ENCODE data around the gene CMKLR1.

GRCh38 chr12:108335349-108336119 lies 3.6 kb downstream of the CMKLR1 start:
- TF ChIP-seq, protein P1, sequence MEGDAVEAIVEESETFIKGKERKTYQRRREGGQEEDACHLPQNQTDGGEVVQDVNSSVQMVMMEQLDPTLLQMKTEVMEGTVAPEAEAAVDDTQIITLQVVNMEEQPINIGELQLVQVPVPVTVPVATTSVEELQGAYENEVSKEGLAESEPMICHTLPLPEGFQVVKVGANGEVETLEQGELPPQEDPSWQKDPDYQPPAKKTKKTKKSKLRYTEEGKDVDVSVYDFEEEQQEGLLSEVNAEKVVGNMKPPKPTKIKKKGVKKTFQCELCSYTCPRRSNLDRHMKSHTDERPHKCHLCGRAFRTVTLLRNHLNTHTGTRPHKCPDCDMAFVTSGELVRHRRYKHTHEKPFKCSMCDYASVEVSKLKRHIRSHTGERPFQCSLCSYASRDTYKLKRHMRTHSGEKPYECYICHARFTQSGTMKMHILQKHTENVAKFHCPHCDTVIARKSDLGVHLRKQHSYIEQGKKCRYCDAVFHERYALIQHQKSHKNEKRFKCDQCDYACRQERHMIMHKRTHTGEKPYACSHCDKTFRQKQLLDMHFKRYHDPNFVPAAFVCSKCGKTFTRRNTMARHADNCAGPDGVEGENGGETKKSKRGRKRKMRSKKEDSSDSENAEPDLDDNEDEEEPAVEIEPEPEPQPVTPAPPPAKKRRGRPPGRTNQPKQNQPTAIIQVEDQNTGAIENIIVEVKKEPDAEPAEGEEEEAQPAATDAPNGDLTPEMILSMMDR (IDR thresholded peaks at IDR 0.05): no peak
- no peak for TF ChIP-seq POLR2A (IDR thresholded peaks at IDR 0.05)

All from esophagus squamous epithelium (tissue), 4 donors.